K562 (cell line): ENCODE data around the gene TRIM31. TPM values are rescaled to one million over a fixed set of nuclear protein-coding genes. Genes with fewer than 3 reads are reported as not detected.

Experiments
- ATAC-seq: fragments of 200-7000 bp; cut with Tn5 transposase; 3 replicates; pipeline ENCODE4 v1.9.1; 2020; ENCODE audit warnings: moderate library complexity
- BruUV-seq: library from RNA; stranded (reverse); fragments of 400-500 nt; replicated peaks from 2 replicates; lab custom pipeline; 2021; lab: Mats Ljungman, UMichigan
- CTCF ChIA-PET: fragments of 300-600 bp; formaldehyde crosslinking; extraction: SDS; loops from one replicate; lab custom pipeline; 2021; ENCODE audit warnings: low intra/inter-chr PET ratio; lab: Yijun Ruan, JAX
- POLR2A ChIA-PET: fragments of 300-600, 350-650 bp; sonication (Branson Sonifier 250); formaldehyde crosslinking; extraction: SDS; loops from one replicate; lab custom pipeline; 2021; ENCODE audit warnings: antibody characterized with exemption, inconsistent platforms; lab: Yijun Ruan, JAX
- DNase-seq, 4 experiments: peaks; one replicate each; pipeline versions ENCODE4 v3.0.0 to v3.0.0-alpha.2; 2011 to 2018; ENCODE audit warnings: low spot score in 3 of 4, mixed read lengths in 3 of 4; ENCODE audit errors: extremely low read depth in 1 of 4
- FAIRE-seq: peaks from 2 replicates; lab custom pipeline; 2011; peaks lifted over from hg19 to GRCh38; lab: Jason Lieb, UNC
- H2AFZ ChIP-seq: 2 replicates; pipeline ENCODE4 v1.6.0; 2011; ENCODE audit warnings: low read depth, low read length, control low read depth, inconsistent platforms
- H3K27ac ChIP-seq: fragments of 200-600 bp; 3 replicates; pipeline ENCODE4 v1.8.0; 2011; ENCODE audit warnings: low read depth, mild to moderate bottlenecking, control low read depth, inconsistent platforms, low read length, moderate library complexity, mixed read lengths; ENCODE audit errors: extremely low read depth
- H3K27me3 ChIP-seq, 2 experiments: fragments of 300-600 bp in 1 of 2; 2 replicates in 1 of 2; 3 replicates in 1 of 2; pipeline versions ENCODE4 v1.6.0 to v1.8.0; 2011; ENCODE audit warnings: inconsistent platforms in 2 of 2, low read length in 2 of 2, mild to moderate bottlenecking in 1 of 2, mixed read lengths in 1 of 2, moderate library complexity in 1 of 2; ENCODE audit not compliant: control insufficient read depth in 2 of 2, insufficient read depth in 2 of 2
- H3K36me3 ChIP-seq: fragments of 300-600 bp; 3 replicates; pipeline ENCODE4 v1.8.0; 2011; ENCODE audit warnings: mild to moderate bottlenecking, low read length, inconsistent platforms; ENCODE audit not compliant: control insufficient read depth, insufficient read depth
- H3K4me1 ChIP-seq, 2 experiments: fragments of 200-600 bp in 1 of 2; replicated peaks in 1 of 2; 2 replicates in 1 of 2; 3 replicates in 1 of 2; pipeline versions ENCODE4 v1.5.1 to v1.8.0; 2011; ENCODE audit warnings: inconsistent platforms in 2 of 2, low read length in 2 of 2, mild to moderate bottlenecking in 1 of 2, mixed read lengths in 1 of 2, moderate library complexity in 1 of 2; ENCODE audit not compliant: control insufficient read depth in 2 of 2, insufficient read depth in 2 of 2
- H3K4me2 ChIP-seq: 2 replicates; pipeline ENCODE4 v1.6.1; 2011; ENCODE audit warnings: low read length, control low read depth, inconsistent platforms, mixed read lengths; ENCODE audit not compliant: insufficient read depth
- H3K4me3 ChIP-seq: fragments of 200-600 bp; sonication (generic), shearing (Covaris generic); 2 replicates; pipeline ENCODE4 v1.5.1; 2016; ENCODE audit warnings: control low read depth, inconsistent platforms
- H3K79me2 ChIP-seq: fragments of 200-600 bp; 3 replicates; pipeline ENCODE4 v1.8.0; 2011; ENCODE audit warnings: low read length, inconsistent platforms; ENCODE audit not compliant: control insufficient read depth, insufficient read depth
- H3K9ac ChIP-seq, 2 experiments: 2 replicates each; pipeline versions ENCODE4 v1.6.0 to v1.6.1; 2011; ENCODE audit warnings: low read depth in 2 of 2, low read length in 2 of 2, control low read depth in 1 of 2, inconsistent platforms in 1 of 2, mild to moderate bottlenecking in 1 of 2, mixed read lengths in 1 of 2; ENCODE audit not compliant: insufficient read depth in 1 of 2
- H3K9me1 ChIP-seq: one replicate; pipeline ENCODE4 v1.6.0; 2011; ENCODE audit warnings: inconsistent platforms, mild to moderate bottlenecking, low read length, moderate library complexity; ENCODE audit not compliant: control insufficient read depth, insufficient read depth
- H3K9me3 ChIP-seq: replicated peaks from 2 replicates; pipeline ENCODE4 v1.5.1; 2011; ENCODE audit warnings: low read depth, low read length, inconsistent platforms; ENCODE audit not compliant: control insufficient read depth, insufficient read depth
- H4K20me1 ChIP-seq: replicated peaks from 2 replicates; pipeline ENCODE4 v1.6.1; 2011; ENCODE audit warnings: low read length, inconsistent platforms, mixed read lengths; ENCODE audit not compliant: control insufficient read depth, insufficient read depth
- C11orf30 ChIP-seq: fragments of 450-650 bp; IDR thresholded peaks from 2 replicates; pipeline ENCODE4 v1.6.1; 2016; ENCODE audit warnings: low read depth, mild to moderate bottlenecking
- CC2D1A ChIP-seq: fragments of 450-650 bp; IDR thresholded peaks from 2 replicates; pipeline ENCODE4 v1.6.1; 2017; ENCODE audit warnings: mild to moderate bottlenecking
- ESRRA ChIP-seq: fragments of 450-650 bp; IDR thresholded peaks from 2 replicates; pipeline ENCODE4 v1.6.1; 2014; ENCODE audit warnings: low read depth, mild to moderate bottlenecking, moderate library complexity, borderline replicate concordance
- ETV1 ChIP-seq: fragments of 450-650 bp; conservative IDR thresholded peaks from 2 replicates; pipeline ENCODE4 v1.6.1; 2016; ENCODE audit warnings: missing genetic modification characterization, control low read depth, low read depth, missing compliant biosample characterization
- HCFC1 ChIP-seq: IDR thresholded peaks from 2 replicates; pipeline ENCODE4 v1.6.1; 2012; ENCODE audit warnings: low read depth, low read length, improper control_type of control experiment
- HMBOX1 ChIP-seq: sonication (generic); IDR thresholded peaks from 2 replicates; pipeline ENCODE4 v1.6.1; 2016
- HNRNPL ChIP-seq: fragments of 200-400 bp; formaldehyde crosslinking; IDR thresholded peaks from 2 replicates; pipeline ENCODE4 v1.6.1; 2017; ENCODE audit warnings: low read depth, mild to moderate bottlenecking, low read length
- KAT2B ChIP-seq: IDR thresholded peaks from one replicate; pipeline ENCODE4 v1.6.1; 2012; ENCODE audit warnings: low read depth, mild to moderate bottlenecking, control low read depth, inconsistent platforms, low read length, moderate library complexity
- KLF1 ChIP-seq: fragments of 450-650 bp; IDR thresholded peaks from 2 replicates; pipeline ENCODE4 v1.6.1; 2016; ENCODE audit warnings: missing genetic modification characterization, missing compliant biosample characterization
- RAD51 ChIP-seq: fragments of 450-650 bp; IDR thresholded peaks from 2 replicates; pipeline ENCODE4 v1.7.1; 2016; ENCODE audit warnings: low read depth, mild to moderate bottlenecking, borderline replicate concordance
- ZFP1 ChIP-seq: fragments of 450-650 bp; formaldehyde crosslinking; IDR thresholded peaks from 2 replicates; pipeline ENCODE4 v1.4.0; 2020; ENCODE audit warnings: mild to moderate bottlenecking, mixed read lengths
- ZNF121 ChIP-seq: sonication (generic); formaldehyde crosslinking; conservative IDR thresholded peaks from 2 replicates; pipeline ENCODE4 v1.8.0; 2022; ENCODE audit warnings: missing genetic modification reagents
- ZNF134 ChIP-seq: fragments of 250-450 bp; sonication (Bioruptor Pico); conservative IDR thresholded peaks from 2 replicates; pipeline ENCODE4 v1.4.0; 2020
- ZNF589 ChIP-seq: fragments of 200-800 bp; sonication (Bioruptor generic); IDR thresholded peaks from 2 replicates; pipeline ENCODE4 v1.6.1; 2016; ENCODE audit warnings: low read depth, missing genetic modification characterization, missing compliant biosample characterization
- ZNF717 ChIP-seq: fragments of 250-450 bp; sonication (Bioruptor Pico); IDR thresholded peaks from 2 replicates; pipeline ENCODE4 v1.5.0; 2021
- WGBS: fragments of 100-300 bp; shearing (Covaris generic); methylation state at CpG from one replicate; pipeline ENCODE4 v1.1.6; 2016; ENCODE audit warnings: low coverage, mixed read lengths; ENCODE audit not compliant: insufficient coverage; ENCODE audit errors: missing lambda C conversion rate; 5-methylcytosine and 5-hydroxymethylcytosine counted together
- in situ Hi-C: fragments of 300-500 bp; cut with MboI; formaldehyde crosslinking; loops from 4 replicates; pipeline ENCODE4 v1.15.0; 2018; ENCODE audit warnings: inconsistent platforms, mixed read lengths
- intact Hi-C: fragments of 100-400 bp; cut with micrococcal nuclease; formaldehyde crosslinking; loops from 2 replicates; pipeline ENCODE4 v1.14.2; 2022
- polyA plus RNA-seq, 8 experiments: library from polyadenylated mRNA; depleted of rRNA in 4 of 8; stranded (reverse) in 5 of 8; unstranded in 3 of 8; fragments of >200 nt; fragmentation: Nextera tagmentation in 2 of 8; fragmentation: Illumina TruSeq in 1 of 8; extraction: Ambion mirVana in 2 of 8; extraction: Trizol in 1 of 8; gene quantifications; 2 replicates each; pipeline versions ENCODE4 v1.2.1 to v1.2.3, GENCODE V29; 2011 to 2014; ENCODE audit warnings: inconsistent platforms in 1 of 8, missing spikeins in 1 of 8
- total RNA-seq, 7 experiments: library from RNA; depleted of rRNA in 6 of 7; stranded (reverse); fragments of >200 nt in 6 of 7; fragmentation: Illumina TruSeq in 2 of 7; extraction: Trizol in 2 of 7; gene quantifications; 2 replicates each; pipeline versions ENCODE4 v1.2.1 to v1.2.3, GENCODE V29; 2011 to 2021; ENCODE audit warnings: low replicate concordance in 1 of 7
- TF ChIP-seq, protein P1 (sequence below): sonication (generic); formaldehyde crosslinking; IDR thresholded peaks from 2 replicates; pipeline ENCODE4 v1.8.0; 2022; ENCODE audit warnings: missing genetic modification reagents, mild to moderate bottlenecking, borderline replicate concordance

Gene TRIM31
- total and polyA plus RNA-seq, 9 of the 15 experiments (the other 6 are each of a cell fraction or from before 2014, with no cell fraction given), result not detected

- POLR2A ChIA-PET, result interaction anchor here (0.7 kb wide), 1 partner anchor 88 kb away, joined by 3 read pairs; no protein-coding TSS in a partner anchor
- CTCF ChIA-PET, result no interaction called here
- in situ Hi-C loops, result no loop called here
These were observed 9.6 kb upstream of the TRIM31 start for GRCh38 chr6:30122515-30122914.

More at GRCh38 chr6:30122515-30122914, 9.6 kb upstream of the TRIM31 start:
- no TSS peak for BruUV-seq
- H3K79me2 ChIP-seq, result no peaks in the 10 kb centered on the region
- no peak for DNase-seq
- H3K4me2 ChIP-seq, result no peak overlapping the region
- H3K9me1 ChIP-seq, result no peaks in the 10 kb centered on the region
- TF ChIP-seq C11orf30 (no peak), HNRNPL (no peak), KLF1 (tag) (no peak), KAT2B (no peak), ETV1 (no peak), ZNF717 (CRISPR knock-in tag) (no peak), ESRRA (no peak), ZNF589 (CRISPR knock-in tag) (no peak), RAD51 (no peak), HMBOX1 (no peak), ZFP1 (CRISPR knock-in tag) (no peak), HCFC1 (no peak), ZNF121 (no peak), CC2D1A (no peak), ZNF134 (CRISPR knock-in tag) (no peak)
- TF ChIP-seq, protein P1, sequence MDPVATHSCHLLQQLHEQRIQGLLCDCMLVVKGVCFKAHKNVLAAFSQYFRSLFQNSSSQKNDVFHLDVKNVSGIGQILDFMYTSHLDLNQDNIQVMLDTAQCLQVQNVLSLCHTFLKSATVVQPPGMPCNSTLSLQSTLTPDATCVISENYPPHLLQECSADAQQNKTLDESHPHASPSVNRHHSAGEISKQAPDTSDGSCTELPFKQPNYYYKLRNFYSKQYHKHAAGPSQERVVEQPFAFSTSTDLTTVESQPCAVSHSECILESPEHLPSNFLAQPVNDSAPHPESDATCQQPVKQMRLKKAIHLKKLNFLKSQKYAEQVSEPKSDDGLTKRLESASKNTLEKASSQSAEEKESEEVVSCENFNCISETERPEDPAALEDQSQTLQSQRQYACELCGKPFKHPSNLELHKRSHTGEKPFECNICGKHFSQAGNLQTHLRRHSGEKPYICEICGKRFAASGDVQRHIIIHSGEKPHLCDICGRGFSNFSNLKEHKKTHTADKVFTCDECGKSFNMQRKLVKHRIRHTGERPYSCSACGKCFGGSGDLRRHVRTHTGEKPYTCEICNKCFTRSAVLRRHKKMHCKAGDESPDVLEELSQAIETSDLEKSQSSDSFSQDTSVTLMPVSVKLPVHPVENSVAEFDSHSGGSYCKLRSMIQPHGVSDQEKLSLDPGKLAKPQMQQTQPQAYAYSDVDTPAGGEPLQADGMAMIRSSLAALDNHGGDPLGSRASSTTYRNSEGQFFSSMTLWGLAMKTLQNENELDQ (CRISPR knock-in tag), result no peak
- TF ChIP-seq, all 486 proteins: peak for 0
- H3K27ac ChIP-seq, result no peak overlapping the region
- H3K4me1 ChIP-seq, result peaks cover 4 to 5% of the 10 kb centered on the region in 2 experiments; a peak in 2 of 5 replicates
- ATAC-seq (no peak), FAIRE-seq (no peak)
- H3K9me3 ChIP-seq, result no peaks in the 10 kb centered on the region
- 0% methylated on average over 2 of the region's 2 CpGs for WGBS
- intact Hi-C loops, result no loop called here
- no peaks in the 10 kb centered on the region for H3K36me3 ChIP-seq
- H2AFZ ChIP-seq, result no peak overlapping the region
- no peak overlapping the region for H3K9ac ChIP-seq
- H4K20me1 ChIP-seq, result no peaks in the 10 kb centered on the region
- no peak overlapping the region for H3K4me3 ChIP-seq
- H3K27me3 ChIP-seq, result peaks cover 5 to 18% of the 10 kb centered on the region in 2 experiments; a peak in 3 of 5 replicates
